Measurements from ENCODE around the gene LDB3. TPM values are rescaled to one million over a fixed set of nuclear protein-coding genes. Genes with fewer than 3 reads are reported as not detected.

LDB3 gene
- total RNA-seq, 2 experiments from 2014 or later = 0.07 to 0.09 TPM

GRCh38 chr10:86682675-86683074 is 14.4 kb downstream of the LDB3 start:
- H3K4me3 Mint-ChIP-seq = no peak overlapping the region

GRCh38 chr10:86684331-86685097 is 16.2 kb downstream of the LDB3 start:
- no peak overlapping the region for H3K27ac Mint-ChIP-seq
- TF ChIP-seq CTCF (IDR thresholded peaks at IDR 0.05) = no peak
- intact Hi-C loops (cut with micrococcal nuclease) = loop anchor here (2.0 kb wide), 1 partner anchor 214 kb away; no protein-coding TSS in a partner anchor
- ATAC-seq (no peak), DNase-seq (no peak)
- H3K27me3 Mint-ChIP-seq = no peaks in the 10 kb centered on the region
- H3K36me3 Mint-ChIP-seq (ENCODE audit: low read depth) = no peaks in the 10 kb centered on the region
- POLR2A ChIA-PET = interaction anchor here (0.9 kb wide), 1 partner anchor 40 kb away, joined by 3 read pairs; no protein-coding TSS in a partner anchor
- H3K4me1 Mint-ChIP-seq (ENCODE audit: low read depth) = peaks cover 4% of the 10 kb centered on the region
- H3K9me3 Mint-ChIP-seq = no peaks in the 10 kb centered on the region
- CTCF ChIA-PET = interaction anchor here (1.0 kb wide), 1 partner anchor 9 kb away, joined by 3 read pairs; no protein-coding TSS in a partner anchor
- no peak overlapping the region for H3K4me3 Mint-ChIP-seq

More at GRCh38 chr10:86682675-86683074, 14.4 kb downstream of the LDB3 start:
- intact Hi-C loops (cut with micrococcal nuclease) = no loop called here
- Mint-ChIP-seq H3K9me3 (no peaks in the 10 kb centered on the region), H3K36me3 (ENCODE audit: low read depth) (no peaks in the 10 kb centered on the region), H3K27ac (no peak overlapping the region), H3K4me1 (ENCODE audit: low read depth) (no peaks in the 10 kb centered on the region), H3K27me3 (no peaks in the 10 kb centered on the region)
- POLR2A ChIA-PET = no interaction called here
- DNase-seq = no peak
- CTCF ChIA-PET = no interaction called here
- ATAC-seq = no peak
- no peak for TF ChIP-seq CTCF (IDR thresholded peaks at IDR 0.05)

- ChIA-PET CTCF (interaction anchor here (0.9 kb wide), 1 partner anchor 214 kb away, joined by 3 read pairs; no protein-coding TSS in a partner anchor), POLR2A (interaction anchor here (0.9 kb wide), 1 partner anchor 41 kb away, joined by 3 read pairs; no protein-coding TSS in a partner anchor)
- Mint-ChIP-seq H3K36me3 (ENCODE audit: low read depth) (no peaks in the 10 kb centered on the region), H3K4me3 (no peak overlapping the region), H3K27ac (no peak overlapping the region), H3K4me1 (ENCODE audit: low read depth) (peaks cover 4% of the 10 kb centered on the region), H3K9me3 (no peaks in the 10 kb centered on the region), H3K27me3 (no peaks in the 10 kb centered on the region)
- intact Hi-C loops (cut with micrococcal nuclease) = loop anchor here (2.0 kb wide), 1 partner anchor 213 kb away; no protein-coding TSS in a partner anchor
- no peak for TF ChIP-seq CTCF (IDR thresholded peaks at IDR 0.05)
- no peak for DNase-seq
- ATAC-seq = no peak
These were observed 17.1 kb downstream of the LDB3 start for GRCh38 chr10:86685416-86685815.

- H3K4me3 Mint-ChIP-seq = no peak overlapping the region
- intact Hi-C loops (cut with micrococcal nuclease) = loop anchor here (2.0 kb wide), 1 partner anchor 213 kb away; no protein-coding TSS in a partner anchor
- DNase-seq (no peak), ATAC-seq (no peak)
- no peaks in the 10 kb centered on the region for H3K36me3 Mint-ChIP-seq (ENCODE audit: low read depth)
- peaks cover 4% of the 10 kb centered on the region for H3K4me1 Mint-ChIP-seq (ENCODE audit: low read depth)
- H3K27ac Mint-ChIP-seq = no peak overlapping the region
- ChIA-PET CTCF (interaction anchor here (0.9 to 1.5 kb wide), 2 partner anchors 213 to 275 kb away, joined by 3 read pairs; no protein-coding TSS in a partner anchor), POLR2A (no interaction called here)
- no peak for TF ChIP-seq CTCF (IDR thresholded peaks at IDR 0.05)
- H3K27me3 Mint-ChIP-seq = no peaks in the 10 kb centered on the region
- H3K9me3 Mint-ChIP-seq = no peaks in the 10 kb centered on the region
These were observed 17.8 kb downstream of the LDB3 start for GRCh38 chr10:86685893-86686632.

All from activated CD8-positive, alpha-beta T cell treated with anti-CD3 and anti-CD28 coated beads for 36 hours (primary cell).